Trophoblast cell (in vitro differentiated cells and primary cell): Measurements from ENCODE around the gene ASB13.

ENCODE experiments used
- DNase-seq, 2 donors: peaks; one replicate each; pipeline ENCODE4 v3.0.0-alpha.2; 2016
- H2AFZ ChIP-seq: 2 replicates; pipeline ENCODE4 v1.6.1; 2013; ENCODE audit warnings: low read length, moderate library complexity, mild to moderate bottlenecking; ENCODE audit not compliant: insufficient read depth, poor library complexity
- H2AK5ac ChIP-seq: 2 replicates; pipeline ENCODE4 v1.6.1; 2013; ENCODE audit warnings: mild to moderate bottlenecking, low read length
- H2BK120ac ChIP-seq: 2 replicates; pipeline ENCODE4 v1.6.1; 2013; ENCODE audit warnings: low read length, mild to moderate bottlenecking, moderate library complexity; ENCODE audit not compliant: insufficient read depth, poor library complexity
- H2BK12ac ChIP-seq: 2 replicates; pipeline ENCODE4 v1.6.1; 2013; ENCODE audit warnings: mild to moderate bottlenecking, low read length, moderate library complexity
- H2BK5ac ChIP-seq: 2 replicates; pipeline ENCODE4 v1.6.1; 2013; ENCODE audit warnings: low read length, low read depth, moderate library complexity, mild to moderate bottlenecking; ENCODE audit not compliant: poor library complexity
- H3K14ac ChIP-seq: 2 replicates; pipeline ENCODE4 v1.6.1; 2013; ENCODE audit warnings: mild to moderate bottlenecking, low read length
- H3K18ac ChIP-seq: 2 replicates; pipeline ENCODE4 v1.6.1; 2013; ENCODE audit warnings: mild to moderate bottlenecking, low read length
- H3K23ac ChIP-seq: 2 replicates; pipeline ENCODE4 v1.6.1; 2013; ENCODE audit warnings: low read length
- H3K27ac ChIP-seq: 2 replicates; pipeline ENCODE4 v1.5.1; 2013; ENCODE audit warnings: low read depth, mild to moderate bottlenecking, inconsistent platforms, low read length, moderate library complexity
- H3K27me3 ChIP-seq: 2 replicates; pipeline ENCODE4 v1.6.1; 2013; ENCODE audit warnings: inconsistent platforms, mild to moderate bottlenecking, low read length, moderate library complexity; ENCODE audit not compliant: insufficient read depth
- H3K36me3 ChIP-seq, 2 experiments: 1 replicate in 1 of 2; 2 replicates in 1 of 2; pipeline ENCODE4 v1.6.1; 2013; ENCODE audit warnings: low read length in 2 of 2, mild to moderate bottlenecking in 2 of 2, moderate library complexity in 1 of 2; ENCODE audit not compliant: insufficient read depth in 2 of 2, control insufficient read depth in 1 of 2
- H3K4ac ChIP-seq: 2 replicates; pipeline ENCODE4 v1.6.1; 2013; ENCODE audit warnings: low read depth, mild to moderate bottlenecking, low read length, moderate library complexity
- H3K4me1 ChIP-seq, 2 experiments: 1 replicate in 1 of 2; 2 replicates in 1 of 2; pipeline ENCODE4 v1.6.1; 2013; ENCODE audit warnings: low read length in 2 of 2, mild to moderate bottlenecking in 2 of 2, moderate library complexity in 1 of 2; ENCODE audit not compliant: insufficient read depth in 2 of 2, control insufficient read depth in 1 of 2
- H3K4me2 ChIP-seq: 2 replicates; pipeline ENCODE4 v1.6.1; 2013; ENCODE audit warnings: inconsistent platforms, mild to moderate bottlenecking, low read length, moderate library complexity
- H3K4me3 ChIP-seq: 2 replicates; pipeline ENCODE4 v1.5.1; 2013; ENCODE audit warnings: mild to moderate bottlenecking, low read depth, low read length, inconsistent platforms
- H3K79me1 ChIP-seq: one replicate; pipeline ENCODE4 v1.6.1; 2013; ENCODE audit warnings: low read length
- H3K79me2 ChIP-seq: 2 replicates; pipeline ENCODE4 v1.6.1; 2013; ENCODE audit warnings: low read length, mild to moderate bottlenecking; ENCODE audit not compliant: control insufficient read depth, insufficient read depth, poor library complexity
- H3K9ac ChIP-seq: 2 replicates; pipeline ENCODE4 v1.6.1; 2013; ENCODE audit warnings: mild to moderate bottlenecking, low read length
- H3K9me3 ChIP-seq: 2 replicates; pipeline ENCODE4 v1.6.1; 2013; ENCODE audit warnings: low read depth, mild to moderate bottlenecking, control low read depth, inconsistent platforms, low read length; ENCODE audit not compliant: insufficient read depth
- H4K12ac ChIP-seq: 2 replicates; pipeline ENCODE4 v1.6.1; 2013; ENCODE audit warnings: low read depth, mild to moderate bottlenecking, low read length, moderate library complexity
- H4K8ac ChIP-seq: 2 replicates; pipeline ENCODE4 v1.6.1; 2013; ENCODE audit warnings: low read depth, mild to moderate bottlenecking, low read length, moderate library complexity
- H4K91ac ChIP-seq: one replicate; pipeline ENCODE4 v1.6.1; 2013; ENCODE audit warnings: low read depth, mild to moderate bottlenecking, low read length, moderate library complexity
- WGBS: extraction: QIAGEN DNeasy Blood & Tissue Kit; methylation state at CpG from one replicate; pipeline ENCODE4 v1.1.7; 2013; ENCODE audit warnings: missing lambda C conversion rate; ENCODE audit not compliant: insufficient read length, insufficient coverage; ENCODE audit errors: extremely low coverage; 5-methylcytosine and 5-hydroxymethylcytosine counted together

Gene ASB13

GRCh38 chr10:5606321-5606720 is 60.1 kb downstream of the ASB13 start:
- Histone ChIP-seq H3K36me3 (no peaks in the 10 kb centered on the region), H3K4me2 (no peak overlapping the region), H3K4me3 (no peak overlapping the region), H2BK120ac (peak overlapping the region; percentile 54), H2BK5ac (peak overlapping the region; percentile 29), H3K4ac (peak overlapping the region; percentile 6), H3K79me2 (no peaks in the 10 kb centered on the region), H3K27ac (no peak overlapping the region), H4K91ac (peak overlapping the region; percentile 68), H3K14ac (no peak overlapping the region), H4K8ac (no peak overlapping the region), H3K18ac (peak overlapping the region; percentile 17), H3K23ac (no peak overlapping the region), H3K27me3 (no peaks in the 10 kb centered on the region), H3K9ac (no peak overlapping the region), H3K9me3 (peaks cover 3% of the 10 kb centered on the region), H2AK5ac (peak overlapping the region; percentile 36), H3K4me1 (peaks cover 0 to 5% of the 10 kb centered on the region in 2 experiments), H2AFZ (peak overlapping the region; percentile 10), H4K12ac (no peak overlapping the region), H3K79me1 (peaks cover 9% of the 10 kb centered on the region), H2BK12ac (peak overlapping the region; percentile 61)
- DNase-seq, result no peak
- no CpG with 5 or more reads among the region's 8 CpGs for WGBS

GRCh38 chr10:5604961-5605360 is 61.4 kb downstream of the ASB13 start:
- Histone ChIP-seq H3K23ac (no peak overlapping the region), H3K18ac (no peak overlapping the region), H2BK120ac (no peak overlapping the region), H3K27ac (no peak overlapping the region), H3K4me2 (no peak overlapping the region), H2AK5ac (no peak overlapping the region), H3K14ac (no peak overlapping the region), H3K4me3 (no peak overlapping the region), H4K91ac (no peak overlapping the region), H3K79me2 (no peaks in the 10 kb centered on the region), H3K79me1 (peaks cover 10% of the 10 kb centered on the region), H4K8ac (no peak overlapping the region), H2BK12ac (no peak overlapping the region), H3K9ac (no peak overlapping the region), H3K4ac (no peak overlapping the region), H3K36me3 (no peaks in the 10 kb centered on the region), H3K27me3 (no peaks in the 10 kb centered on the region), H2AFZ (no peak overlapping the region), H4K12ac (no peak overlapping the region), H3K9me3 (peaks cover 3% of the 10 kb centered on the region), H3K4me1 (peaks cover under 1 to 5% of the 10 kb centered on the region in 2 experiments), H2BK5ac (no peak overlapping the region)
- DNase-seq, result no peak
- no CpG with 5 or more reads among the region's 7 CpGs for WGBS

DNA sequence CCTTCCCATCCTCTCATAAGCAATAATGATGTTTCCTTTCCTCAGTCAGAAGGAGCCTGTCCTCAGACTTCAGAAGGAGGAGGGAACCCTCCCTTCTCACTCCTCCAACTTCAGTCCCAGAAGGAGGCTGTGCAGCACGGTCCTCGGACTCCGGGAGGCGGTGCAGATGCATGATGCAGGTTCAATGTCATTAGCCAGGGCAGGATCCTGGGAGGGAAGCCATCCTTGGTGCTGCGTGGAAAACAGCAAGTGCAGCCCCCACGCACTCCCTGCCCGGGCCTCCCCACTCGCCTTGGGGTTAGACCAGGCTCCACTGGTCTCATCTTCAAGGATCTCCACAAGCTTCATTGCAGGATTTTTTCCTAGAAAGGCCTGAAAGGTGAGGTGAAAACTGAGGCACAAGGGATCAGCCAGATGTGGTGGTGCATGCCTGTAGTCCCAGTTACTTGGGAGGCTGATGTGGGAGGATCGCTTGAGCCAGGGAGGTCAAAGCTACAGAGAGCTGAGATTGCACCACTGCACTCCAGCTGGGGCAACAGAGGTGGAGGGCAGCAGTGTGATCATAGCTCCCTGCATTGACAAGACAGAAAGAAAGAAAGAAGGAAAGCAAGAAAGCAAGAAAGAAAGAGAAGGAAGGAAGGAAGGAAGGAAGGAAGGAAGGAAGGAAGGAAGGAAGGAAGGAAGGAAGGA is 62.0 kb downstream of the ASB13 start:
- H4K8ac ChIP-seq, result no peak overlapping the region
- H3K79me2 ChIP-seq, result no peaks in the 10 kb centered on the region
- no peak overlapping the region for H3K27ac ChIP-seq
- H3K4me3 ChIP-seq, result no peak overlapping the region
- H2BK120ac ChIP-seq, result no peak overlapping the region
- no peak overlapping the region for H4K91ac ChIP-seq
- H3K23ac ChIP-seq, result no peak overlapping the region
- H2BK5ac ChIP-seq, result no peak overlapping the region
- H3K79me1 ChIP-seq, result peaks cover 10% of the 10 kb centered on the region
- no peak overlapping the region for H3K14ac ChIP-seq
- no peak overlapping the region for H3K4me2 ChIP-seq
- no peak overlapping the region for H3K18ac ChIP-seq
- no peak overlapping the region for H3K9ac ChIP-seq
- no peaks in the 10 kb centered on the region for H3K27me3 ChIP-seq
- no peak overlapping the region for H2AFZ ChIP-seq
- no peak for DNase-seq
- H4K12ac ChIP-seq, result no peak overlapping the region
- H2BK12ac ChIP-seq, result no peak overlapping the region
- no peak overlapping the region for H3K4ac ChIP-seq
- H2AK5ac ChIP-seq, result no peak overlapping the region
- peaks cover 3% of the 10 kb centered on the region for H3K9me3 ChIP-seq
- no peaks in the 10 kb centered on the region for H3K36me3 ChIP-seq
- whole genome bisulfite sequencing, result no CpG with 5 or more reads among the region's 9 CpGs
- H3K4me1 ChIP-seq, result peaks cover 5 to 8% of the 10 kb centered on the region in 2 experiments

GRCh38 chr10:5603848-5604170 is 62.6 kb downstream of the ASB13 start:
- no peak overlapping the region for H2BK5ac ChIP-seq
- no peak overlapping the region for H4K12ac ChIP-seq
- no peak overlapping the region for H3K4me3 ChIP-seq
- WGBS, result no CpG with 5 or more reads among the region's 13 CpGs
- H4K8ac ChIP-seq, result no peak overlapping the region
- no peak overlapping the region for H3K18ac ChIP-seq
- no peak overlapping the region for H2BK120ac ChIP-seq
- DNase-seq, result no peak
- no peak overlapping the region for H3K9ac ChIP-seq
- H3K27me3 ChIP-seq, result no peaks in the 10 kb centered on the region
- no peak overlapping the region for H2AFZ ChIP-seq
- no peak overlapping the region for H3K4ac ChIP-seq
- no peak overlapping the region for H3K4me2 ChIP-seq
- no peaks in the 10 kb centered on the region for H3K79me2 ChIP-seq
- peak overlapping the region; percentile 16 for H4K91ac ChIP-seq
- H3K4me1 ChIP-seq, result peaks cover 8% of the 10 kb centered on the region in 2 experiments
- peaks cover 3% of the 10 kb centered on the region for H3K9me3 ChIP-seq
- H3K23ac ChIP-seq, result no peak overlapping the region
- H2BK12ac ChIP-seq, result peak overlapping the region; percentile 16
- no peaks in the 10 kb centered on the region for H3K36me3 ChIP-seq
- no peak overlapping the region for H3K14ac ChIP-seq
- H3K79me1 ChIP-seq, result peaks cover 11% of the 10 kb centered on the region
- no peak overlapping the region for H3K27ac ChIP-seq
- no peak overlapping the region for H2AK5ac ChIP-seq
